Anterior cingulate cortex (tissue), 58 donors: Measurements from ENCODE around the gene DOCK6.
"Not testable (repeated sequence)": the region's sequence is repeated elsewhere in the genome, so short reads cannot be mapped to it uniquely, and the experiment has no call there.

Experiments used
- DNase-seq, 58 donors: peaks; one replicate each; lab custom pipeline; 2025; lab: John Stamatoyannopoulos, UW

Gene DOCK6

GRCh38 chr19:11200931-11201330 lies 61.4 kb downstream of the DOCK6 start:
- no peak for DNase-seq

- no peak for DNase-seq
Measured at GRCh38 chr19:11200015-11200574, 62.2 kb downstream of the DOCK6 start.

GRCh38 chr19:11199517-11199916 lies 62.8 kb downstream of the DOCK6 start:
- no peak for DNase-seq

GRCh38 chr19:11198769-11199424 lies 63.4 kb downstream of the DOCK6 start:
- no peak for DNase-seq

- no peak for DNase-seq
Measured at GRCh38 chr19:11198175-11198534, 64.2 kb downstream of the DOCK6 start.

- DNase-seq: peak in 57 of 58 donors; percentile 26 to 91 (median 73)
Measured at GRCh38 chr19:11197291-11198174, 64.8 kb downstream of the DOCK6 start, which contains the start of gene KANK2. KANK2 (minus strand) TSS chr19:11197545; CDS start chr19:11194511, 3,034 bp downstream.

- peak in 4 of 58 donors; percentile 16 to 38 (median 25) for DNase-seq
Measured at GRCh38 chr19:11196406-11197287, 65.7 kb downstream of the DOCK6 start.

GRCh38 chr19:11195681-11196080 lies 66.6 kb downstream of the DOCK6 start:
- DNase-seq: no peak

- no peak for DNase-seq
Measured at GRCh38 chr19:11194656-11195558, 67.4 kb downstream of the DOCK6 start.

GRCh38 chr19:11194173-11194572 lies 68.2 kb downstream of the DOCK6 start:
- no peak for DNase-seq

GRCh38 chr19:11192957-11193939 lies 69.1 kb downstream of the DOCK6 start:
- DNase-seq: no peak

- DNase-seq: no peak
Measured at GRCh38 chr19:11191934-11192333, 70.4 kb downstream of the DOCK6 start.

- no peak for DNase-seq
Measured at GRCh38 chr19:11191273-11191755, 71.0 kb downstream of the DOCK6 start.

- no peak for DNase-seq
Measured at GRCh38 chr19:11190501-11190900, 71.8 kb downstream of the DOCK6 start.

- no peak for DNase-seq
Measured at GRCh38 chr19:11187441-11187840, 74.9 kb downstream of the DOCK6 start.

GRCh38 chr19:11182994-11183393 lies 79.3 kb downstream of the DOCK6 start:
- DNase-seq: no peak

GRCh38 chr19:11181488-11181887 lies 80.8 kb downstream of the DOCK6 start:
- DNase-seq: no peak

- not testable (repeated sequence) for DNase-seq
Measured at GRCh38 chr19:11180975-11181374, 81.3 kb downstream of the DOCK6 start.
